Measurements from ENCODE around the gene MEIS1.

DNA sequence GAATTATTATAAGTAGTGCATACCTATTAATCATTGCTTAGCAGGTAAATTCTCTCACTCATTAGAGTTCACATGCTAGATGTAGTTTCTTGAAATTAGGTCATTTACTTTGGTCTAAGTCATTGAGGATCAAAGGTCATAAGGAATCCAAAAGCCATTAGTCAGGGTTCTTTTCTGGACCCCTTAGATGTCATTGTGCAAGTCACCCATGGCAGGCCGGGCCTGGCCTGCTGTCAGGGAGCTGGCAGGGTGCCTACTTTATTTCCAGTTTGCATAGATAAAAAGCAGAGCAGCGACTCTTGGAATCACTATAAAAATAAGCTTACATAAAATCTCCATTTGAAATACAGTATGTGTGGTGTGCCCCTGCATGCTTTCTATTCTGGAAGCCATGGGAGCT lies 91.3 kb downstream of the MEIS1 start:
- TF ChIP-seq, protein P1, sequence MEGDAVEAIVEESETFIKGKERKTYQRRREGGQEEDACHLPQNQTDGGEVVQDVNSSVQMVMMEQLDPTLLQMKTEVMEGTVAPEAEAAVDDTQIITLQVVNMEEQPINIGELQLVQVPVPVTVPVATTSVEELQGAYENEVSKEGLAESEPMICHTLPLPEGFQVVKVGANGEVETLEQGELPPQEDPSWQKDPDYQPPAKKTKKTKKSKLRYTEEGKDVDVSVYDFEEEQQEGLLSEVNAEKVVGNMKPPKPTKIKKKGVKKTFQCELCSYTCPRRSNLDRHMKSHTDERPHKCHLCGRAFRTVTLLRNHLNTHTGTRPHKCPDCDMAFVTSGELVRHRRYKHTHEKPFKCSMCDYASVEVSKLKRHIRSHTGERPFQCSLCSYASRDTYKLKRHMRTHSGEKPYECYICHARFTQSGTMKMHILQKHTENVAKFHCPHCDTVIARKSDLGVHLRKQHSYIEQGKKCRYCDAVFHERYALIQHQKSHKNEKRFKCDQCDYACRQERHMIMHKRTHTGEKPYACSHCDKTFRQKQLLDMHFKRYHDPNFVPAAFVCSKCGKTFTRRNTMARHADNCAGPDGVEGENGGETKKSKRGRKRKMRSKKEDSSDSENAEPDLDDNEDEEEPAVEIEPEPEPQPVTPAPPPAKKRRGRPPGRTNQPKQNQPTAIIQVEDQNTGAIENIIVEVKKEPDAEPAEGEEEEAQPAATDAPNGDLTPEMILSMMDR (IDR thresholded peaks at IDR 0.05; ENCODE audit: low read depth, low read length), result no peak
- no peak for TF ChIP-seq EZH2phosphoT487 (IDR thresholded peaks at IDR 0.05; ENCODE audit: low read depth)

Measured in OCI-LY3 (cell line).